H1 (cell line): Measurements from ENCODE around the gene CPNE4.

Experiments used
- BRCA1 ChIP-seq: IDR thresholded peaks from 2 replicates; pipeline ENCODE4 v1.6.1; 2012; ENCODE audit warnings: low read depth, low read length, improper control_type of control experiment
- CREB1 ChIP-seq: IDR thresholded peaks from 2 replicates; pipeline ENCODE4 v1.6.1; 2012; ENCODE audit warnings: inconsistent platforms
- CTCF ChIP-seq, 3 experiments: IDR thresholded peaks; 1 replicate in 2 of 3; 2 replicates in 1 of 3; pipeline versions ENCODE4 v1.5.1 to v1.6.1; 2011; ENCODE audit warnings: low read length in 3 of 3, mild to moderate bottlenecking in 3 of 3, inconsistent platforms in 2 of 3, low read depth in 1 of 3, moderate library complexity in 1 of 3; ENCODE audit not compliant: insufficient read depth in 1 of 3; ENCODE audit errors: control extremely low read depth in 1 of 3
- EP300 ChIP-seq, 2 experiments: IDR thresholded peaks; 1 replicate in 1 of 2; 2 replicates in 1 of 2; pipeline ENCODE4 v1.6.1; 2011 to 2012; ENCODE audit warnings: low read depth in 2 of 2, low read length in 2 of 2, mild to moderate bottlenecking in 2 of 2, borderline replicate concordance in 1 of 2, inconsistent platforms in 1 of 2, moderate library complexity in 1 of 2
- HDAC6 ChIP-seq: IDR thresholded peaks from one replicate; pipeline ENCODE4 v1.7.1; 2012; ENCODE audit warnings: low read depth, mild to moderate bottlenecking, inconsistent platforms, low read length, moderate library complexity
- JUND ChIP-seq: IDR thresholded peaks from 2 replicates; pipeline ENCODE4 v1.6.1; 2011; ENCODE audit warnings: mild to moderate bottlenecking, improper control_type of control experiment, low read length
- KDM5A ChIP-seq: fragments of 200-600 bp; IDR thresholded peaks from 2 replicates; pipeline ENCODE4 v1.7.1; 2012; ENCODE audit warnings: mild to moderate bottlenecking, low read length, inconsistent platforms, mixed read lengths
- MAFK ChIP-seq: IDR thresholded peaks from 2 replicates; pipeline ENCODE4 v1.6.1; 2012; ENCODE audit warnings: low read depth, mild to moderate bottlenecking, improper control_type of control experiment, low read length
- POLR2AphosphoS5 ChIP-seq: IDR thresholded peaks from 2 replicates; pipeline ENCODE4 v1.6.1; 2011; ENCODE audit warnings: low read depth, low read length
- RXRA ChIP-seq: IDR thresholded peaks from 2 replicates; pipeline ENCODE4 v1.6.1; 2011; ENCODE audit warnings: low read depth, mild to moderate bottlenecking, low read length, moderate library complexity; ENCODE audit not compliant: insufficient read depth
- SP1 ChIP-seq: IDR thresholded peaks from 2 replicates; pipeline ENCODE4 v1.6.1; 2011; ENCODE audit warnings: low read depth, low read length
- SUZ12 ChIP-seq: fragments of 200-600 bp; sonication (generic); IDR thresholded peaks from 2 replicates; pipeline ENCODE4 v1.6.1; 2012; ENCODE audit warnings: mild to moderate bottlenecking, inconsistent platforms, low read length, moderate library complexity, mixed read lengths
- TF ChIP-seq, protein P1 (sequence below): IDR thresholded peaks from 2 replicates; pipeline ENCODE4 v1.6.1; 2012; ENCODE audit warnings: low read length, inconsistent platforms

DNA sequence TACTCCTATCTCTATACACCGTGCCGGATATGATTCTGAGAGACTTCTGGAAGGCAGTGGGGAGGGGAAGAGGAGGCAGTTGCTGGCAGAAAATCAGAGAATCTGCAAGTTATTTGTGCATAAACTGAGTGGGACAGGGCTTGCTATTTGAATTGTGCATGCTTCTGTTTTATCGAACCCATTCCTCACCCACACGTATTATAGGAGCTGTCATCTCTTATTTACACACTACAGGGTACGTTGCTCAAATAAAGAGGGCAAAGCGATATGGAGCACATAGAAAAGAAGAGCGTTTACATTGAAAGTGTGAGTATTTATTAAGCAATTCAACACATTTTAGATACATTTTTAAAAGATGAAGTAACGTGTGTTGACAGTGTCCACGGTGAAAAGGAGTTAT is 191.6 kb downstream of the CPNE4 start:
- TF ChIP-seq CTCF (IDR thresholded peaks at IDR 0.05; ENCODE audit: control extremely low read depth in 1 of 3, insufficient read depth in 1 of 3, low read depth in 1 of 3, low read length in 3 of 3) (no peak), BRCA1 (no peak), POLR2AphosphoS5 (no peak), EP300 (IDR thresholded peaks at IDR 0.05; ENCODE audit: borderline replicate concordance in 1 of 2, low read depth in 2 of 2, low read length in 2 of 2) (no peak), MAFK (no peak), KDM5A (no peak), CREB1 (no peak), SP1 (no peak), JUND (no peak), HDAC6 (no peak), RXRA (no peak), SUZ12 (no peak)
- TF ChIP-seq, protein P1, sequence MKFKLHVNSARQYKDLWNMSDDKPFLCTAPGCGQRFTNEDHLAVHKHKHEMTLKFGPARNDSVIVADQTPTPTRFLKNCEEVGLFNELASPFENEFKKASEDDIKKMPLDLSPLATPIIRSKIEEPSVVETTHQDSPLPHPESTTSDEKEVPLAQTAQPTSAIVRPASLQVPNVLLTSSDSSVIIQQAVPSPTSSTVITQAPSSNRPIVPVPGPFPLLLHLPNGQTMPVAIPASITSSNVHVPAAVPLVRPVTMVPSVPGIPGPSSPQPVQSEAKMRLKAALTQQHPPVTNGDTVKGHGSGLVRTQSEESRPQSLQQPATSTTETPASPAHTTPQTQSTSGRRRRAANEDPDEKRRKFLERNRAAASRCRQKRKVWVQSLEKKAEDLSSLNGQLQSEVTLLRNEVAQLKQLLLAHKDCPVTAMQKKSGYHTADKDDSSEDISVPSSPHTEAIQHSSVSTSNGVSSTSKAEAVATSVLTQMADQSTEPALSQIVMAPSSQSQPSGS = no peak
